GM21786 (cell line): ENCODE measurements around the gene ELL.

Experiments
- ATAC-seq: cut with Tn5 transposase; IDR thresholded peaks from one replicate; pipeline ENCODE4 v1.9.1; 2021; ENCODE audit not compliant: unreplicated experiment

ELL gene

DNA sequence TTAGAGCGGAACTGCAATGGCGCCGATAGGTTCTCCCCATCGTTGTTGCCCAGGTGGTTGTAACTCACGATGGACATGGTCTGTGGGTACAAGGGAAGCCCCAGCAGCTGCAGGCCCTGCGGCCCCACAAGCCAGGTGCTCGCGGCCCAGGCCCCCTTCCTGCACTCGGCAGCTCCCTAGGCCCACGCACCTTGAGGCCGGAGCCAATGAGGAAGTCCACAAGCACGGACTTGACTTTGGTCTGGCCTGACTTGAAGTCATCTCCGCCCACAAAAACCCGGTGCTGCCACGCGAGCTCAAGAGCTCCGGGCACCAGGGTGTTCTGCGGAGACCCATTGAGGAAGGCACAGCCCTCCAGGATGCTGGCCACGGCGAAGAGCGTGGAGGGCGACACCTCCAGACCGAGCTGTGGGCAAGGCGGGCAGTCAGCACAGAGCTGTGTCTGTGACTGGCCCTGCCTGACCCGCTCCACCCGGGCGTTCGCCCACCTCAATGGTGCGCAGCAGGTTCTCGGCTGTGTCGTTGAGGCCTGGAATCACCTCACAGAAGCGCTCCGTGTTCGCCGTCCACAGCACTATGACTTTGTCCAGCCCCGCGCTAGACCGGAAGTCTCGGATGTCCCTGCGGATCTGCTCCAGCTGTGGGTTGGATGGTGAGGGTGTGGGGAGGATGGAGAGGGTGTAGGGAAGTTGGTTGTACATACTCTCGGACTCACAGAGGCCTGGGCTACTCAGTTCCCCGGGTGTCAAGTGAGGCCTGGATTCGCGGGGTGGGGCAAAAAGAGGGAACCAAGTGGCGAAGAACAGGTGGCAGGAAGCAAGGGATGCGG is 85.8 kb downstream of the ELL start:
- no peak for ATAC-seq

DNA sequence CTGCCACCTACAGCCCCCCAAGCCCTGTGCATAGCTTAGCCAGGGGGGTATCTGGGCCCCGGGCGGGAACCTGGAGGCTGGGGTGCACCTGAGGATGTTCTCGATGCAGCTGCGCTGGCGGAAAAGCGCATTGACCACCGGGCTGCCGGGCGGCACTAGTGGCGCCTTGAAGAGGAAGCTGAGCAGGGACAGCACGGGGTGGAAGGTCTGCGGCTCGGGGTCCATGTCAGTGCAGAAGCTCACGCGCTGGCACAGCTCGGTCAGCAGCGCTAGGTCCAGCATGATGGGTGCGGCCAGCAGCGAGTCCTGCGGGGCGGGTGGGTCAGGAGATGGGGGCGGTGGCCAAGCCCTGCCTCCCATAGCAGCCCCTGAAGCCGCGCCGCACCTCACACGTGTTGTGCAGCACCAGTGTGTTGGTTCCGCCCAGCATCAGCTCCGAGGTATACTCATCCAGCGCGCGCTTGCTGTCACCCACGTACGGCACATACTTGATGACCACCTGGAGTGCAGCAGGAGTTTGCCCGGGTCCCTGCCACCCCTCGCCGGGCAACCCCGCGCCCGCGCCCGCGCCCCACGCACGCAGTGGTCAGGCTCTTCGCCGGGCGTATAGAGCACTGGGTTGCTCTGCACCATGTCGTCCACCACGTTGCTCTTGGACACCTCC is 86.6 kb downstream of the ELL start:
- no peak for ATAC-seq

GRCh38 chr19:18434411-18435175 is 87.3 kb downstream of the ELL start:
- no peak for ATAC-seq

DNA sequence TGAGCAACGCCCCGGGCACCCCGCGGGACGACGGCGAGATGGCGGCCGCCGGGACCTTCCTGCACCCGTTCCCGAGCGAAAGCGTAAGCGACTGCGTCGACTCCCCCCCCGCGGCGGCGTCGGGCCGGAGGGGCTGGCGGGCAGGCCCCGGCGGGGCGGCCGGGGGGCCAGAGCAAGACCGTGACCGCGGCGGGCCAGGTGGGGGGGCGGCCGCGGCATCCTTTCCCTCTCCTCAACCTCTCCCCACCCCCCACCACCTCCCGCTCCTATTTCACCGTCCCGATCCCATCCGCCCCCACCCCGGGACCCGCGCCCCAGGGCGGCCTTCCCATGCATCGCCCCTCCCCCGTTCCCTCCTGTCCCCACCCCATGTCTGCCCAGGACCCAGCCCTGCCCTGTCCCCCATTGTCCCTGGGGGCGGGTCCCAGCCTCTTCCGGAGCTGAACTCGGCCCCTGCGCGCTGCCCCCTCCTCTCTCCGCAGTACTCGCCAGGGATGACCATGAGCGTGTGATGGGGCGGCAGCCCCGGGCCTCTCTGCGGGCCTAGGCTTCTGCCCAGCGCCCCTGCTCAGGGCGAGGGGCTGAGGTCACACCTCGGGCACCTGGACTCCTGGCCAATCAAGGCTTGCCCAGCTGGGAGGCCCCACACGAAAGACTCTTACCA is 88.0 kb downstream of the ELL start:
- no peak for ATAC-seq

GRCh38 chr19:18433015-18433691 is 88.7 kb downstream of the ELL start:
- ATAC-seq: no peak

- ATAC-seq: no peak
Observed at GRCh38 chr19:18432275-18433014, 89.4 kb downstream of the ELL start.

GRCh38 chr19:18431351-18432197 is 90.3 kb downstream of the ELL start:
- ATAC-seq: no peak

DNA sequence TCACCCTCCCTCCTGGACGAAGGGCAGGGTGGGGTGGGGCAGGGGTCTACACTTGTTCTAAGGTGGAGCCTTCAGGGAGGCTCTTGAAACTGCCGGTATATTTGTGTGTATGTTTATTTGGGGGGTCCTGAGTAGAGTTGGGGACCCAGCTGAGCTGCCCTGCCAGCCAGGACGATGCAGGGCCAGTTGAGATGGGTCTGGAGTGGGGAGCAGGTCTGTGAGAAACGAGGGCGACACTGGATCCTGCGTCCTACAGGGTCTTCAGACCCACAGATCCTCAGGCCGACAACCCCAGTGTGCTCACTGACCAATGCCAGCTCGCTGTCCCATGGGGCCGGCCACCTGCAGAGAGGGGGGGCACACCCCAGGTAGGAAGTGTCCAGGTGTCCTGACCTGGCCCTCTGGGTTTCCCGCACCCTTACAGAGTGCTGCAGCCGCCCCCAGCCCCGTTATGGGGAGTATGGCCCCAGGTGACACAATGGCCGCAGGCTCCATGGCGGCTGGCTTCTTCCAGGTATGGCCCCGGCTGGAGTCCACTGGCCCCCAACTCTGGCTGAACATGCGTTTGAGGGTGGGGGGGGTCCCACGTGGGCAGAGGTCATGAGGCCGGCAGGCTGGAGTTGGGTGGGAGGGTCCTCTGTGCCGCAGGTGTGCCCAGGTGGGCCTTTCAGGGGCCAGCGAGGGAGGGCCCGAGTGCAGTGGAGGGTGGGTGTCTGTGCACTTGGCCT is 91.3 kb downstream of the ELL start:
- ATAC-seq: no peak

DNA sequence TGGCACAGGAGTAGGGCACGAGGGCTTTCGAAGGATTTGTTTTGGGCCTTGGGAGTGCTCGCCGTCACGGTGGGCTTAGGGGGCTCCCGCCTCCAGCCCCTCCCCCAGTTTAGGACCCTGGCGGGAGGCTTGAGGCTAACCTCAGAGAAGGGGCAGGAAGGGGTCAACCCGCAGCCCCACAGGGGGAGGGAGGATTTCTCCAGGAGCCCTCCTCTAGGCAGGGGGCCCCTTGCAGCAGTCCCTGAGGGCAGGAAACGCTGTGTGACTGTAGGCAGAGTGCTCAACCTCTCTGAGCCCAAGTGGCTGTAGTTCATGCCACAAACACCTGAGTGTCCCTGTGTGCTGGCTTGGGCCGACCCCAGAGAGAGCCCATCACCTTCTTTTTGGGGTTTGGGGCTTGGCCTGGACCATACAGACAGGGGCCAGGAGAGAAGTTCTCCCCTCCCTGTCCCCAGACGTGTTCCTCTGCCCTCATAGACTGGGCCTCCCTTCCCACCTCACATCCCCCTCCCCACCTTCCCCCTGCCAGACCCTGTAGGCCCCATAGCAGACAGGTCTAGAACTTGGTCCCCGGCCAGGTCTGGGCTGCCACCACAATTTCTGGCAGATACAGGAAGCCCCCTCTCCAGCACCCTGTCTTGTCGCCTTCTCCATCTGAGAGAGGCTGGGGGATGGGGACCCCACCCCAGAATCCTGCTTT is 92.0 kb downstream of the ELL start:
- no peak for ATAC-seq

GRCh38 chr19:18428787-18429674 is 92.8 kb downstream of the ELL start:
- peak; percentile 71 for ATAC-seq

- ATAC-seq: no peak
Observed at GRCh38 chr19:18428173-18428786, 93.6 kb downstream of the ELL start.

DNA sequence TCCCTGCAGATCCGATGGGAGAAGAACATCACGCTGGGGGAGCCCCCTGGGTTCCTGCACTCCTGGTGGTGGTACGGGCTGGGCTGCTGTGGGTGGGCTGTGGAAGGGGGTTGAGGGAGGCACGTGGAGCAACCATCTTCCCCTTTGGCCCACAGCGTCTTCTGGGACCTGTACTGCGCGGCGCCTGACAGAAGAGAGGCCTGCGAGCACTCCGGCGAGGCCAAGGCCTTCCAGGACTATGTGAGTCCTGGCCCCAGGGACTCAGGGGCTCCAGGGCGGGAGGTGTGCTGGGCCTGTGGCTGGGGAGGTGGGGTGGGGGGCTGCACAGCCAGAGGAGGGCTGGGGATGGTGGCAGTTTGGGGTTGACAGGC is 94.1 kb downstream of the ELL start:
- ATAC-seq: no peak

DNA sequence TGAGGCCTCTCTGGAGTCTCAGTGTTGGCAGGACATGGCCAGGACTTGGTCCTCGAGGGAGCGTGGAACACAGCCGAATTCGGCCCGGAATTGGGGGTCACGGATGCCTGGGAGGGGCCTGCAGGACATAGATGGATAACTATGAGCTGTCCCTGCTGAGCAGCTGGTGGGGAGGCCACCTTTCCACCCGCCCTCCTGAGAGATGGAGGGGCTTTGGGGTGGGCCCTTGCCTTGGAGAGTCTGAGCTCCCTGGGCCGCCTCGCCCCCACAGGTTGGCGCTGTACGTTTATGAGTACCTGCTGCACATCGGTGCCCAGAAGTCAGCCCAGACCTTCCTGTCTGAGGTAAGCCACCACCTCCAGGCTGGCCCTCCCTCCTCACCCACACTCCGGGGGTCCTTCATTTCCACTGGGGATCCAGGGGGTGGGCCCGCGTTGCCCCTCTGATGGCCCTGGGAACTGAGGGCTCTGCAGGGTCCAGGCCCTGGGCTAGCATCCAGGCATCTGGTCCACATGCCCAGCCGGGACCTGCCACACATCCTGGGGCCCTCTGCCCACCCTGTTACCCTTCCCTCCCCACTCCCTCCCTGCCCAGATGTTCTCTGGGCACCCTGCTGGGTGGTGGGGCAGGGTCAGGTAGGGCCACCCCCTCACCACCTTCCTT is 94.7 kb downstream of the ELL start:
- ATAC-seq: no peak

GRCh38 chr19:18426416-18426767 is 95.5 kb downstream of the ELL start:
- no peak for ATAC-seq

GRCh38 chr19:18425515-18426415 is 96.1 kb downstream of the ELL start:
- ATAC-seq: no peak
